GM10248 (cell line): ENCODE data around the gene RFTN2.

ENCODE experiments used
- CTCF ChIA-PET: fragments of 300-600 bp; sonication (Branson Sonifier 250); formaldehyde crosslinking; extraction: SDS; loops from one replicate; lab custom pipeline; 2021; ENCODE audit warnings: antibody characterized with exemption; lab: Yijun Ruan, JAX
- POLR2A ChIA-PET: fragments of 350-650 bp; sonication (Branson Sonifier 250); formaldehyde crosslinking; extraction: SDS; loops from one replicate; lab custom pipeline; 2020; ENCODE audit warnings: antibody characterized with exemption; lab: Yijun Ruan, JAX
- DNase-seq: peaks from one replicate; pipeline ENCODE4 v3.0.0; 2012; ENCODE audit errors: extremely low spot score
- CTCF ChIP-seq: IDR thresholded peaks from 2 replicates; pipeline ENCODE4 v1.5.1; 2012; ENCODE audit warnings: mild to moderate bottlenecking, low read depth; ENCODE audit errors: extremely low read depth, missing control alignments, control extremely low read depth

The RFTN2 gene

GRCh38 chr2:197707316-197708213, 32.2 kb upstream of the RFTN2 start:
- peak; percentile 32 for DNase-seq
- peak; percentile 63 for TF ChIP-seq CTCF
- ChIA-PET CTCF (interaction anchor here (0.7 to 3.8 kb wide), 11 partner anchors 8 to 589 kb away, joined by 3 to 37 read pairs (median 4); no protein-coding TSS in a partner anchor), POLR2A (no interaction called here)

GRCh38 chr2:197706839-197707207, 31.4 kb upstream of the RFTN2 start:
- no peak for TF ChIP-seq CTCF
- CTCF ChIA-PET, result interaction anchor here (0.7 to 3.8 kb wide), 10 partner anchors 9 to 590 kb away, joined by 3 to 37 read pairs (median 4); no protein-coding TSS in a partner anchor
- POLR2A ChIA-PET, result no interaction called here
- DNase-seq, result no peak

GRCh38 chr2:197705912-197706838, 30.8 kb upstream of the RFTN2 start:
- DNase-seq, result no peak
- ChIA-PET POLR2A (no interaction called here), CTCF (interaction anchor here (0.7 to 3.8 kb wide), 13 partner anchors 9 to 590 kb away, joined by 3 to 37 read pairs (median 4); no protein-coding TSS in a partner anchor)
- no peak for TF ChIP-seq CTCF

- DNase-seq, result peak; percentile 97
- no peak for TF ChIP-seq CTCF
- ChIA-PET CTCF (interaction anchor here (0.8 to 3.8 kb wide), 6 partner anchors 9 to 105 kb away, joined by 3 to 37 read pairs (median 3); no protein-coding TSS in a partner anchor), POLR2A (interaction anchor here (1.1 kb wide), 1 partner anchor 206 kb away, joined by 4 read pairs; the partner anchor contains the start of genes HSPD1 and HSPE1)
These were observed 29.9 kb upstream of the RFTN2 start, which contains the start of gene MARS2 for GRCh38 chr2:197705121-197705911. Gene MARS2, plus strand, starts transcription at chr2:197705369. Its CDS starts 37 bp downstream, at chr2:197705406.

- TF ChIP-seq CTCF, result no peak
- ChIA-PET POLR2A (interaction anchor here (1.1 kb wide), 1 partner anchor 205 kb away, joined by 4 read pairs; the partner anchor contains the start of genes HSPD1 and HSPE1), CTCF (interaction anchor here (0.8 to 3.8 kb wide), 3 partner anchors 10 to 105 kb away, joined by 3 to 37 read pairs (median 5); no protein-coding TSS in a partner anchor)
- no peak for DNase-seq
These were observed 29.2 kb upstream of the RFTN2 start for GRCh38 chr2:197704434-197705120.
